Gastrocnemius medialis (tissue), 4 donors: Measurements from ENCODE around the gene LARGE1. TPM values are rescaled to one million over a fixed set of nuclear protein-coding genes. Genes with fewer than 3 reads are reported as not detected.

ENCODE experiments used
- ATAC-seq, 2 donors: fragments of 150-250 bp; one replicate each; pipeline ENCODE4 v1.9.1; 2016
- DNase-seq, 2 donors: peaks; one replicate each; pipeline ENCODE4 v3.0.0-alpha.2; 2019
- H3K27ac ChIP-seq, 4 donors: fragments of 200-600 bp; sonication (generic); 1 replicate in 1 of 4; 2 replicates in 3 of 4; pipeline ENCODE4 v1.5.1; 2016 to 2018; ENCODE audit warnings: mild to moderate bottlenecking in 2 of 4, moderate library complexity in 1 of 4
- H3K27me3 ChIP-seq, 3 donors: fragments of 200-600 bp; sonication (generic) in 2 of 3; 1 replicate in 1 of 3; 2 replicates in 2 of 3; pipeline versions ENCODE4 v1.5.1 to v1.6.0; 2016 to 2019; ENCODE audit warnings: mild to moderate bottlenecking in 1 of 3, moderate library complexity in 1 of 3
- H3K36me3 ChIP-seq, 2 donors: fragments of 200-600 bp; sonication (generic) in 1 of 2; one replicate each; pipeline ENCODE4 v1.5.1; 2017 to 2018
- H3K4me1 ChIP-seq, 2 donors: fragments of 200-600 bp; sonication (generic) in 1 of 2; one replicate each; pipeline ENCODE4 v1.5.1; 2016 to 2017; ENCODE audit warnings: mild to moderate bottlenecking in 2 of 2
- H3K4me3 ChIP-seq, 4 donors: fragments of 200-600 bp; sonication (generic) in 3 of 4; 1 replicate in 1 of 4; 2 replicates in 3 of 4; pipeline ENCODE4 v1.5.1; 2016 to 2019; ENCODE audit warnings: mild to moderate bottlenecking in 2 of 4
- H3K9me3 ChIP-seq, 3 donors: fragments of 200-600 bp; sonication (generic) in 2 of 3; 1 replicate in 1 of 3; 2 replicates in 2 of 3; pipeline ENCODE4 v1.5.1; 2016 to 2019
- POLR2A ChIP-seq, 2 donors: fragments of 450-650 bp; IDR thresholded peaks; one replicate each; pipeline ENCODE4 v1.6.1; 2017; ENCODE audit warnings: antibody characterized with exemption in 2 of 2, mild to moderate bottlenecking in 2 of 2, moderate library complexity in 2 of 2
- in situ Hi-C, 4 donors: fragments of 200-750 bp; cut with MboI; loops; one replicate each; pipeline versions ENCODE4 v1.15.0 to v1.8.0; 2017; ENCODE audit warnings: low sequenced_read_pairs in 4 of 4
- intact Hi-C: fragments of 100-400 bp; cut with DNase I; formaldehyde crosslinking; loops from one replicate; pipeline ENCODE4 v1.15.1; 2023; ENCODE audit warnings: low total_unique reads
- total RNA-seq, 4 donors: library from RNA; depleted of rRNA; stranded (reverse); fragments of >200 nt; gene quantifications; one replicate each; pipeline versions ENCODE4 v1.1.0 to v1.2.3, GENCODE V29; 2016
- TF ChIP-seq, protein P1 (sequence below), 5 experiments: fragments of 450-650 bp in 3 of 5; fragments of 200-600 bp in 2 of 5; sonication (generic) in 2 of 5; IDR thresholded peaks in 4 of 5; conservative IDR thresholded peaks in 1 of 5; 1 replicate in 4 of 5; 2 replicates in 1 of 5; pipeline ENCODE4 v1.5.1; 2016 to 2019; ENCODE audit warnings: antibody characterized with exemption in 5 of 5, mild to moderate bottlenecking in 3 of 5, moderate library complexity in 3 of 5

LARGE1 gene
- total RNA-seq, 4 donors from 2014 or later: 48.5 to 91.0 (median 68.4) TPM

DNA sequence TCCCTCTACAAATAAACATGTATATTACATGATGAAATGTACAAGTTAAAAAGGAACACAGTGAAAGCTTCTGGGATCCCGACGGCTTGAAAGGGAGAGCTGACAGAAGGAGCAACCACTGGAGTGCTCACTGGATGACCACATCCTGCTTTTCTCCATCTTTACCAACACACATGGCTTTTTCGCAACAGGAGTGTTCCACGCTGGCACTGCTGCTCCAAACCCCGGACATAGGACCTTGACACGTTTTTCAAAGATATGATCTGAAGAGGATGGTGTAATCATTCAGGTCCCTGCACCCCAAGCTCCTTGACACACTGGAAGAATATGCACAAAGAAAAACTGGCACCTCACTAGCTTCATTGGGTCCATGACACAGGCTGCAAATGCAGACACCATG, 121.9 kb downstream of the LARGE1 start:
- H3K4me3 ChIP-seq: no peak overlapping the region
- no peaks in the 10 kb centered on the region for H3K27me3 ChIP-seq
- intact Hi-C loops (no loop called here), in situ Hi-C loops (no loop called here)
- H3K4me1 ChIP-seq: peaks cover 12 to 15% of the 10 kb centered on the region in 2 donors
- no peaks in the 10 kb centered on the region for H3K36me3 ChIP-seq
- H3K27ac ChIP-seq: no peak overlapping the region
- no peaks in the 10 kb centered on the region for H3K9me3 ChIP-seq
- DNase-seq: no peak
- TF ChIP-seq POLR2A (IDR thresholded peaks at IDR 0.05): no peak
- TF ChIP-seq, protein P1, sequence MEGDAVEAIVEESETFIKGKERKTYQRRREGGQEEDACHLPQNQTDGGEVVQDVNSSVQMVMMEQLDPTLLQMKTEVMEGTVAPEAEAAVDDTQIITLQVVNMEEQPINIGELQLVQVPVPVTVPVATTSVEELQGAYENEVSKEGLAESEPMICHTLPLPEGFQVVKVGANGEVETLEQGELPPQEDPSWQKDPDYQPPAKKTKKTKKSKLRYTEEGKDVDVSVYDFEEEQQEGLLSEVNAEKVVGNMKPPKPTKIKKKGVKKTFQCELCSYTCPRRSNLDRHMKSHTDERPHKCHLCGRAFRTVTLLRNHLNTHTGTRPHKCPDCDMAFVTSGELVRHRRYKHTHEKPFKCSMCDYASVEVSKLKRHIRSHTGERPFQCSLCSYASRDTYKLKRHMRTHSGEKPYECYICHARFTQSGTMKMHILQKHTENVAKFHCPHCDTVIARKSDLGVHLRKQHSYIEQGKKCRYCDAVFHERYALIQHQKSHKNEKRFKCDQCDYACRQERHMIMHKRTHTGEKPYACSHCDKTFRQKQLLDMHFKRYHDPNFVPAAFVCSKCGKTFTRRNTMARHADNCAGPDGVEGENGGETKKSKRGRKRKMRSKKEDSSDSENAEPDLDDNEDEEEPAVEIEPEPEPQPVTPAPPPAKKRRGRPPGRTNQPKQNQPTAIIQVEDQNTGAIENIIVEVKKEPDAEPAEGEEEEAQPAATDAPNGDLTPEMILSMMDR (IDR thresholded peaks at IDR 0.05 in 4 of 5, conservative IDR thresholded peaks at IDR 0.05 in 1 of 5): no peak
- no peak for ATAC-seq

- TF ChIP-seq POLR2A (IDR thresholded peaks at IDR 0.05): no peak
- TF ChIP-seq, protein P1 (IDR thresholded peaks at IDR 0.05 in 4 of 5, conservative IDR thresholded peaks at IDR 0.05 in 1 of 5): no peak
- Histone ChIP-seq H3K4me3 (no peak overlapping the region), H3K27ac (no peak overlapping the region), H3K27me3 (no peaks in the 10 kb centered on the region), H3K4me1 (peaks cover 10 to 12% of the 10 kb centered on the region in 2 donors), H3K36me3 (no peaks in the 10 kb centered on the region), H3K9me3 (no peaks in the 10 kb centered on the region)
- intact Hi-C loops (no loop called here), in situ Hi-C loops (no loop called here)
- no peak for DNase-seq
- no peak for ATAC-seq
These were observed 123.8 kb downstream of the LARGE1 start for GRCh38 chr22:33796494-33796893.

DNA sequence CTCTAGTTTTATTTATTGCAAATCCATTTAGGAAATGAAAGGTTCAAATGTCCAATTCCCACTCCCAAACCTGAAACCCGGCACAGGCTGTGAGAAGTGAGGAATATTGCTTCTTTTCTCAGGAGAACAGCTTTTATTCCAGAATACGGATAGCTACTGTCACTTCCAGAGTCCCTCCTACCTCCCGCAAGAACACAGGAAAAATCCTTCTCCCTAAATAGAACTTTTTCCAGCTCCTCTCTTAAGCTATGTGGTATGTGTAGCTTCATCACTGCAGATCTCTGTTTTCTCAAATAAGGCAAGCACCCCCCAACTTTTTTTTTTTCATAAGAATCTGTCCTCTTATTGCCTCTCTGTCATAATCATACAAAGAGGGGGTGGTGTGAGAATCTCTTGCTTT, 126.8 kb downstream of the LARGE1 start:
- Histone ChIP-seq H3K4me1 (peaks cover 10 to 12% of the 10 kb centered on the region in 2 donors), H3K36me3 (no peaks in the 10 kb centered on the region), H3K27ac (peak overlapping the region in 1 of 4 donors; percentile 20), H3K27me3 (no peaks in the 10 kb centered on the region), H3K9me3 (peaks cover 0 to under 1% (median 0%) of the 10 kb centered on the region in 3 donors), H3K4me3 (no peak overlapping the region)
- intact Hi-C loops (no loop called here), in situ Hi-C loops (no loop called here)
- no peak for TF ChIP-seq POLR2A (IDR thresholded peaks at IDR 0.05)
- TF ChIP-seq, protein P1 (IDR thresholded peaks at IDR 0.05 in 4 of 5, conservative IDR thresholded peaks at IDR 0.05 in 1 of 5): no peak
- no peak for DNase-seq
- ATAC-seq: no peak

DNA sequence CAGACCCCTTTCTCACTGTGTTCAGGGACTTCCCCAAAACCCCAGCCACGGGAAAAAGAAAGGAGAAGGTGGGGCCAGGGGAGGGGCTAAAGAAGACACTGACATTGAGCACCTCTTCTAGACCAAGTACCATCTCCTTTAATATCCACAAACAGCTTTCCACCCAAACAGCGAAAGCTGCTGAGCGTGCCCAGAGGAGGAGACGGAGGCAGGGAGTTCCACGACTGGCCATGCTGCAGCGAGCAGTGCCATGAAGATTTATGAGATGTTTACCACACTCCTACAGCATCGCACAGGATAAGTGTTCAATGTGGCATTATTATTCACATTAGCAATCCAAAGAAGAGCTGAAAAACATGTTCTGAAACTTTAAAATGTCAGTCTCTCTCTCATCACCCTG, 127.4 kb downstream of the LARGE1 start:
- no peak for TF ChIP-seq POLR2A (IDR thresholded peaks at IDR 0.05)
- TF ChIP-seq, protein P1 (IDR thresholded peaks at IDR 0.05 in 4 of 5, conservative IDR thresholded peaks at IDR 0.05 in 1 of 5): no peak
- no peaks in the 10 kb centered on the region for H3K36me3 ChIP-seq
- DNase-seq (no peak), ATAC-seq (no peak)
- in situ Hi-C loops: no loop called here
- peaks cover 10 to 14% of the 10 kb centered on the region in 2 donors for H3K4me1 ChIP-seq
- peaks cover 0 to 4% (median 3%) of the 10 kb centered on the region in 3 donors for H3K9me3 ChIP-seq
- no peak overlapping the region for H3K27ac ChIP-seq
- no peaks in the 10 kb centered on the region for H3K27me3 ChIP-seq
- no peak overlapping the region for H3K4me3 ChIP-seq
- intact Hi-C loops: no loop called here

GRCh38 chr22:33789690-33790253, 130.5 kb downstream of the LARGE1 start:
- TF ChIP-seq, protein P1 (IDR thresholded peaks at IDR 0.05 in 4 of 5, conservative IDR thresholded peaks at IDR 0.05 in 1 of 5): no peak
- TF ChIP-seq POLR2A (IDR thresholded peaks at IDR 0.05): no peak

More at GRCh38 chr22:33789690-33790253, 130.5 kb downstream of the LARGE1 start:
- ATAC-seq (no peak), DNase-seq (no peak)
- Histone ChIP-seq H3K4me1 (peaks cover 10 to 28% of the 10 kb centered on the region in 2 donors), H3K27ac (no peak overlapping the region), H3K36me3 (no peaks in the 10 kb centered on the region), H3K4me3 (no peak overlapping the region), H3K9me3 (peaks cover 0 to 4% (median 3%) of the 10 kb centered on the region in 3 donors), H3K27me3 (no peaks in the 10 kb centered on the region)
- intact Hi-C loops (no loop called here), in situ Hi-C loops (no loop called here)
